ENCODE results near the gene SYNDIG1L.
A peak's percentile ranks its signal among the peaks of the same experiment; 100 is the strongest.
"Not testable (repeated sequence)": the region's sequence is repeated elsewhere in the genome, so short reads cannot be mapped to it uniquely, and the experiment has no call there.

The SYNDIG1L gene

GRCh38 chr14:74402401-74403251, 23.4 kb downstream of the SYNDIG1L start:
- DNase-seq (ENCODE audit: low spot score): no peak

GRCh38 chr14:74401504-74402241, 24.3 kb downstream of the SYNDIG1L start:
- no peak for DNase-seq (ENCODE audit: low spot score)

- no peak for DNase-seq (ENCODE audit: low spot score)
Measured at GRCh38 chr14:74400919-74401503, 25.0 kb downstream of the SYNDIG1L start.

- no peak for DNase-seq (ENCODE audit: low spot score)
Measured at GRCh38 chr14:74400031-74400685, 25.9 kb downstream of the SYNDIG1L start.

- no peak for DNase-seq (ENCODE audit: low spot score)
Measured at GRCh38 chr14:74395094-74395493, 30.9 kb downstream of the SYNDIG1L start.

GRCh38 chr14:74394549-74394948, 31.5 kb downstream of the SYNDIG1L start:
- no peak for DNase-seq (ENCODE audit: low spot score)

- DNase-seq (ENCODE audit: low spot score): no peak
Measured at GRCh38 chr14:74392616-74393570, 33.1 kb downstream of the SYNDIG1L start.

GRCh38 chr14:74391479-74391878, 34.5 kb downstream of the SYNDIG1L start:
- DNase-seq (ENCODE audit: low spot score): no peak

- DNase-seq (ENCODE audit: low spot score): not testable (repeated sequence)
Measured at GRCh38 chr14:74390505-74390904, 35.5 kb downstream of the SYNDIG1L start.

- DNase-seq (ENCODE audit: low spot score): no peak
Measured at GRCh38 chr14:74389980-74390379, 36.0 kb downstream of the SYNDIG1L start.

- DNase-seq (ENCODE audit: low spot score): no peak
Measured at GRCh38 chr14:74382231-74382630, 43.8 kb downstream of the SYNDIG1L start.

GRCh38 chr14:74381571-74381970, 44.4 kb downstream of the SYNDIG1L start:
- not testable (repeated sequence) for DNase-seq (ENCODE audit: low spot score)

GRCh38 chr14:74380845-74381244, 45.2 kb downstream of the SYNDIG1L start:
- no peak for DNase-seq (ENCODE audit: low spot score)

GRCh38 chr14:74380172-74380571, 45.8 kb downstream of the SYNDIG1L start:
- no peak for DNase-seq (ENCODE audit: low spot score)

- no peak for DNase-seq (ENCODE audit: low spot score)
Measured at GRCh38 chr14:74377976-74378690, 47.9 kb downstream of the SYNDIG1L start.

- DNase-seq (ENCODE audit: low spot score): no peak
Measured at GRCh38 chr14:74368441-74368840, 57.6 kb downstream of the SYNDIG1L start.

GRCh38 chr14:74368026-74368425, 58.0 kb downstream of the SYNDIG1L start:
- DNase-seq (ENCODE audit: low spot score): no peak

GRCh38 chr14:74364271-74364880, 61.6 kb downstream of the SYNDIG1L start:
- no peak for DNase-seq (ENCODE audit: low spot score)

- DNase-seq (ENCODE audit: low spot score): peak; percentile 78
Measured at GRCh38 chr14:74362361-74362915, 63.6 kb downstream of the SYNDIG1L start.

GRCh38 chr14:74360163-74360562, 65.8 kb downstream of the SYNDIG1L start:
- no peak for DNase-seq (ENCODE audit: low spot score)
